Lower lobe of right lung (tissue), 2 donors: Measurements from ENCODE around the gene FXYD5. TPM values are rescaled to one million over a fixed set of nuclear protein-coding genes. Genes with fewer than 3 reads are reported as not detected.

Experiments
- ATAC-seq, 2 donors: fragments of 200-7000 bp; cut with Tn5 transposase; one replicate each; pipeline ENCODE4 v1.9.1; 2020 to 2022; ENCODE audit warnings: mild to moderate bottlenecking in 2 of 2, moderate library complexity in 2 of 2
- DNase-seq: peaks from one replicate; pipeline ENCODE4 v3.0.0-alpha.2; 2020
- H3K27ac ChIP-seq: fragments of 200-600 bp; one replicate; pipeline ENCODE4 v1.8.0; 2022
- H3K27me3 ChIP-seq: fragments of 200-600 bp; one replicate; pipeline ENCODE4 v1.8.0; 2022; ENCODE audit warnings: low read depth
- H3K36me3 ChIP-seq: fragments of 200-600 bp; one replicate; pipeline ENCODE4 v1.8.0; 2022; ENCODE audit warnings: mild to moderate bottlenecking
- H3K4me1 ChIP-seq: fragments of 200-600 bp; one replicate; pipeline ENCODE4 v1.8.0; 2022
- H3K4me3 ChIP-seq: fragments of 200-600 bp; one replicate; pipeline ENCODE4 v1.8.0; 2022; ENCODE audit warnings: mild to moderate bottlenecking
- H3K9me3 ChIP-seq: fragments of 200-600 bp; one replicate; pipeline ENCODE4 v1.8.0; 2022
- intact Hi-C: fragments of 100-400 bp; cut with DNase I; formaldehyde crosslinking; loops from one replicate; pipeline ENCODE4 v1.11.0; 2022
- total RNA-seq: library from RNA; stranded (reverse); fragmentation: NEBNext Ultra II Directional; extraction: Animal tissue kit (Norgen Biotek cat#: 25700); gene quantifications from one replicate; pipeline ENCODE4 v1.2.1, GENCODE V29; 2021
- TF ChIP-seq, protein P1 (sequence below): fragments of 200-600 bp; IDR thresholded peaks from one replicate; pipeline ENCODE4 v1.8.0; 2022; ENCODE audit warnings: antibody characterized with exemption, mild to moderate bottlenecking
- donor health status: DM: no; HTN: yes; CAD: no; lungs with severe emphysema.

FXYD5 gene
- total RNA-seq, 1 donor from 2014 or later: 152 TPM

DNA sequence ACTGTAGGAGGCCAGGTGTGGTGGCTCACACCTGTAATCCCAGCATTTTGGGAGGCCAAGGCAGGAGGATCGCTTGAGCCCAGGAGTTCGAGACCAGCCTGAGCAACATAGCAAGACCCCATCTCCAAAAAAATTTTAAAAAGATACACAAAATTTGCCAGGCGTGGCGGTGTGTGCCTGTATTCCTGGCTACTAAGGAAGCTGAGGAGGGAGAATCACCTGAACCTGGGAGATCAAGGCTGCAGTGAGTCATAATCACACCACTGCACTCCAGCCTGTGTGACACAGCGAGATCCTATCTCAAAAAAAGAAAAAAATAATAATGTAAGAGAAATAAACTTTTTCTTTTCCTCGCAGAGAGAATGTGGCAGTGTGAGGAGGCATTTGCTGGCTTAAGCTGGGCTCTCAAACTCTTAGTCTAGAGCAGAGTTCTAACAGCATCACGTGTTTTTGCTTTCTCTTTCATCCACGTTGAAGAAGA lies 52.9 kb downstream of the FXYD5 start:
- Histone ChIP-seq H3K4me3 (no peak overlapping the region), H3K27ac (no peak overlapping the region), H3K27me3 (no peaks in the 10 kb centered on the region), H3K9me3 (no peaks in the 10 kb centered on the region), H3K4me1 (peaks cover 41% of the 10 kb centered on the region), H3K36me3 (no peaks in the 10 kb centered on the region)
- TF ChIP-seq, protein P1, sequence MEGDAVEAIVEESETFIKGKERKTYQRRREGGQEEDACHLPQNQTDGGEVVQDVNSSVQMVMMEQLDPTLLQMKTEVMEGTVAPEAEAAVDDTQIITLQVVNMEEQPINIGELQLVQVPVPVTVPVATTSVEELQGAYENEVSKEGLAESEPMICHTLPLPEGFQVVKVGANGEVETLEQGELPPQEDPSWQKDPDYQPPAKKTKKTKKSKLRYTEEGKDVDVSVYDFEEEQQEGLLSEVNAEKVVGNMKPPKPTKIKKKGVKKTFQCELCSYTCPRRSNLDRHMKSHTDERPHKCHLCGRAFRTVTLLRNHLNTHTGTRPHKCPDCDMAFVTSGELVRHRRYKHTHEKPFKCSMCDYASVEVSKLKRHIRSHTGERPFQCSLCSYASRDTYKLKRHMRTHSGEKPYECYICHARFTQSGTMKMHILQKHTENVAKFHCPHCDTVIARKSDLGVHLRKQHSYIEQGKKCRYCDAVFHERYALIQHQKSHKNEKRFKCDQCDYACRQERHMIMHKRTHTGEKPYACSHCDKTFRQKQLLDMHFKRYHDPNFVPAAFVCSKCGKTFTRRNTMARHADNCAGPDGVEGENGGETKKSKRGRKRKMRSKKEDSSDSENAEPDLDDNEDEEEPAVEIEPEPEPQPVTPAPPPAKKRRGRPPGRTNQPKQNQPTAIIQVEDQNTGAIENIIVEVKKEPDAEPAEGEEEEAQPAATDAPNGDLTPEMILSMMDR: no peak
- DNase-seq: no peak
- intact Hi-C loops: no loop called here
- no peak for ATAC-seq

DNA sequence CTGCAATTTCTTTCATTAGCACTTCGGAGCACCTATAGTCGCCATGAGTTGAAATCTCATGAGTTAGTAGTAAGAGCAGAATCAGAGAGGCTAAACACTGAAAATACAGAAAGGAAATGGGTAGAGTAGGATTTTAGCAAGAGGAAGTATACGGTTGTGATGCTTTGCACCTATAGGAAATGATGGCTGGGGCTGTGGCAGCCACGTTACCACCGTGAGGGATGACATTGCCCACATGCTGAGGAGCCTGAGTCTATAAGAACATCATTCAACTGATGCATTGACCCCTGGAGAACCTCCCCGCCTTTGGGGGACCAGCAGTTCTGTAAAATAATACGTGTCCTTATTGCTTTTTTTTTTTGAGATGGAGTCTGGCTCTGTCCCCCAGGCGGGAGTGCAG lies 53.6 kb downstream of the FXYD5 start:
- H3K4me3 ChIP-seq: no peak overlapping the region
- H3K27ac ChIP-seq: no peak overlapping the region
- intact Hi-C loops: no loop called here
- peaks cover 48% of the 10 kb centered on the region for H3K4me1 ChIP-seq
- TF ChIP-seq, protein P1: no peak
- H3K36me3 ChIP-seq: no peaks in the 10 kb centered on the region
- ATAC-seq: no peak
- DNase-seq: no peak
- H3K9me3 ChIP-seq: no peaks in the 10 kb centered on the region
- no peaks in the 10 kb centered on the region for H3K27me3 ChIP-seq

DNA sequence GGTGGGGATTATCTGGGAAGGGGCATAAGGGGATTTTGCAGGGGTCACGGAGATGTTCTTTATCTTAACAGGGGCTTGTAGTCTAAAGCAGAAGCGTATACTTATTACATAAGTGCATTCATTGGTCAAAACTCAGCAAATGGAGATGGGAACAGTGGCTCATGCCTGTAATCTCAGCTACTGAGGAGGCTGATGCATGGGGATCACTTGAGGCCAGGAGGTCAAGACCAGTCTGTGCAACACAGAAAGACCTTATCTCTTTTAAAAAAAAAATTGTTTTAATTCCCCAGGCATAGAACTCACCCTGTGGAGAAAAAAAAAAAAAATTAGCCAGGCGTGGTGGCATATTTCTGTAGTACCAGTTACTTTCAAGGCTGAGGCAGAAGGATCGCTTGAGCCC lies 55.1 kb downstream of the FXYD5 start:
- TF ChIP-seq, protein P1: no peak
- Histone ChIP-seq H3K9me3 (no peaks in the 10 kb centered on the region), H3K4me1 (peaks cover 57% of the 10 kb centered on the region), H3K27me3 (no peaks in the 10 kb centered on the region), H3K4me3 (no peak overlapping the region), H3K27ac (no peak overlapping the region), H3K36me3 (no peaks in the 10 kb centered on the region)
- DNase-seq: no peak
- intact Hi-C loops: no loop called here
- no peak for ATAC-seq

DNA sequence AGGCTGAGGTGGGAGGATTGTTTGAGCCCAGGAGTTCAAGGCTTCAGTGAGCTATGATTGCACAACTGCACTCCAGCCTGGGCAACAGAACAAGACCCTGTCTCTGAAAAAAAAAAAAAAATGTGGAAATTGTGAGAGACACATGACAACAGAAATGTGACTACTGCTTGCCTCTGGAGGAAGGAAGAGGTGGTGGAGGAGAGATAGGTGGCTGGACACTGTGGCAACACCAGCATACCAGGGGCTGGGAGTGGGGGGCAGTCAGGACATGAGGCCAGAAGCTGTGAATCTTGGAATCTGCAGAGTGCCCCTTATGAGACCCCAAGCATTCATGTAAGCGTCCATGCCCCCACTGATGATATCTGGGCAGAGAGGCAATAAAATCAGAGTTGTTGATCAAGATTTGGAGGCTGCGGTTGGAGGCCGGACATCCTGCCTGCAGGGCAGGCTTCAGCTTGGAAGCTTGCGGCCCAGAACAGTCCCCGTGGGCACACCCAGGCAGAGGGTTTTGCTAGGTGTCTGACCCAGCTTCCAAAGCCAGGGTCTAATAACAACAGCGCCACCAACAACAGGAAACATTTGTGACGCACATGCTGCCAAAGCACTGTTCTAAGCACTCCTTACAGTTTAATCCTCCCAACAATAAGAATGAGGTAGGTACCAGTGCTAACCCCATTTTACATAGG lies 57.2 kb downstream of the FXYD5 start:
- H3K4me1 ChIP-seq: peaks cover 48% of the 10 kb centered on the region
- peak; percentile 51 to 66 for ATAC-seq

DNA sequence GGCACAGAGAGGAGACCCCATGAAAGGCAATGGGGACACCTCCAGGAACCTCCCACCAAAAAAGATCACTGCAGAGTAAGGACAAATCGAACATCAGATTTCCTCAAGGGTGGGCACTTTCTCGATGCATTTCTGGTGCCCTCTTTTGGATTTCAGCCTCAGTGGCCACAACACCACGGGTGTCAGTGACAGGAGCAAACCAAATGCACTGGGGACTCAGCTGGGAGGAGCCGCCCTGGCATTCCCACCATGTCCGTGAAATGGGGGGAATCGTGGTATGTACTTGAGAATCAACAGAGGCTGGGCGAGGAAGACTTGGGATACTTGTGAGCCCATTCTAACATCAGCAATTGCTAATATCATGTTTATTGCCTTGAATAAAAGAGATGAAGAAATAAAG lies 57.7 kb downstream of the FXYD5 start:
- DNase-seq (no peak), ATAC-seq (no peak)
- intact Hi-C loops: no loop called here
- H3K9me3 ChIP-seq: no peaks in the 10 kb centered on the region
- H3K27me3 ChIP-seq: no peaks in the 10 kb centered on the region
- H3K4me3 ChIP-seq: no peak overlapping the region
- TF ChIP-seq, protein P1: no peak
- no peaks in the 10 kb centered on the region for H3K36me3 ChIP-seq
- peak overlapping the region; percentile 80 for H3K27ac ChIP-seq
- peaks cover 51% of the 10 kb centered on the region for H3K4me1 ChIP-seq

More for the DNA sequence above, 57.2 kb downstream of the FXYD5 start:
- Histone ChIP-seq H3K9me3 (no peaks in the 10 kb centered on the region), H3K27me3 (no peaks in the 10 kb centered on the region), H3K36me3 (no peaks in the 10 kb centered on the region), H3K4me3 (no peak overlapping the region), H3K27ac (peak overlapping the region; percentile 80)
- peak; percentile 70 for DNase-seq
- TF ChIP-seq, protein P1: no peak
- intact Hi-C loops: no loop called here
